Measurements from ENCODE around the gene RCSD1.

DNA sequence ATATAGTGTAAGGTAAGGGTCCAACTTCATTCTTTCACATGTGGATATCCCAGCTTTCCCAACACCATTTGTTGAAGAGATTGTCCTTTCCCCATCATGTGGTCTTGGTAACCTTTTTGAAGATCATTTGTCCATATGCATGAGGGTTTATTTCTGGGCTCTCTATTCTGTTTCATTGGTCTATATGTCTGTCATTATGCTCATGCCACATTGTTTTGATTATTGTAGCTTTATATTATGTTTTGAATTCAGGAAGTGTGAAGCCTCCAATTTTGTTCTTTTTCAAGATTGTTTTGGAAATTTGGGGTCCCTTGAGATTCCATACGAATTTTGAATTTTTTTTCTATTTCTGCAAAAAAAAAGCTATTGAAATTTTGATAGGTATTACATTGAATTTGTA lies 15.2 kb upstream of the RCSD1 start:
- TF ChIP-seq, protein P1, sequence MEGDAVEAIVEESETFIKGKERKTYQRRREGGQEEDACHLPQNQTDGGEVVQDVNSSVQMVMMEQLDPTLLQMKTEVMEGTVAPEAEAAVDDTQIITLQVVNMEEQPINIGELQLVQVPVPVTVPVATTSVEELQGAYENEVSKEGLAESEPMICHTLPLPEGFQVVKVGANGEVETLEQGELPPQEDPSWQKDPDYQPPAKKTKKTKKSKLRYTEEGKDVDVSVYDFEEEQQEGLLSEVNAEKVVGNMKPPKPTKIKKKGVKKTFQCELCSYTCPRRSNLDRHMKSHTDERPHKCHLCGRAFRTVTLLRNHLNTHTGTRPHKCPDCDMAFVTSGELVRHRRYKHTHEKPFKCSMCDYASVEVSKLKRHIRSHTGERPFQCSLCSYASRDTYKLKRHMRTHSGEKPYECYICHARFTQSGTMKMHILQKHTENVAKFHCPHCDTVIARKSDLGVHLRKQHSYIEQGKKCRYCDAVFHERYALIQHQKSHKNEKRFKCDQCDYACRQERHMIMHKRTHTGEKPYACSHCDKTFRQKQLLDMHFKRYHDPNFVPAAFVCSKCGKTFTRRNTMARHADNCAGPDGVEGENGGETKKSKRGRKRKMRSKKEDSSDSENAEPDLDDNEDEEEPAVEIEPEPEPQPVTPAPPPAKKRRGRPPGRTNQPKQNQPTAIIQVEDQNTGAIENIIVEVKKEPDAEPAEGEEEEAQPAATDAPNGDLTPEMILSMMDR (IDR thresholded peaks at IDR 0.05): no peak
- TF ChIP-seq POLR2A (IDR thresholded peaks at IDR 0.05; ENCODE audit: low read depth) (no peak), EP300 (IDR thresholded peaks at IDR 0.05) (no peak), POLR2AphosphoS5 (IDR thresholded peaks at IDR 0.05) (no peak)
